MV-4-11 (cell line): ENCODE results near the gene RNF26.

Experiments used
- DNase-seq: peaks from one replicate; lab custom pipeline; 2025; lab: John Stamatoyannopoulos, UW

The RNF26 gene

GRCh38 chr11:119355091-119355843 is 20.9 kb downstream of the RNF26 start:
- DNase-seq = no peak

GRCh38 chr11:119356349-119357031 is 22.2 kb downstream of the RNF26 start:
- peak; percentile 47 for DNase-seq

- no peak for DNase-seq
Observed at GRCh38 chr11:119357074-119357473, 22.7 kb downstream of the RNF26 start.

GRCh38 chr11:119359365-119360214 is 25.3 kb downstream of the RNF26 start:
- DNase-seq = peak; percentile 35

GRCh38 chr11:119361056-119361787 is 26.9 kb downstream of the RNF26 start:
- DNase-seq = peak; percentile 84

- no peak for DNase-seq
Observed at GRCh38 chr11:119361941-119362725, 27.8 kb downstream of the RNF26 start.

- DNase-seq = no peak
Observed at GRCh38 chr11:119362741-119363080, 28.4 kb downstream of the RNF26 start.

GRCh38 chr11:119363081-119363850 is 28.9 kb downstream of the RNF26 start:
- no peak for DNase-seq

GRCh38 chr11:119363851-119364590 is 29.7 kb downstream of the RNF26 start:
- DNase-seq = peak; percentile 38

GRCh38 chr11:119365071-119365591 is 30.8 kb downstream of the RNF26 start:
- DNase-seq = peak; percentile 77

- DNase-seq = no peak
Observed at GRCh38 chr11:119366690-119367620, 32.6 kb downstream of the RNF26 start.

- peak; percentile 90 for DNase-seq
Observed at GRCh38 chr11:119367661-119368120, 33.4 kb downstream of the RNF26 start.

GRCh38 chr11:119368121-119369034 is 34.1 kb downstream of the RNF26 start:
- peak; percentile 46 for DNase-seq

GRCh38 chr11:119369132-119369925 is 35.0 kb downstream of the RNF26 start:
- no peak for DNase-seq

- DNase-seq = peak; percentile 6
Observed at GRCh38 chr11:119370486-119371046, 36.2 kb downstream of the RNF26 start.

GRCh38 chr11:119371067-119371601 is 36.8 kb downstream of the RNF26 start:
- no peak for DNase-seq
